CD4-positive, alpha-beta T cell treated with Interleukin-12 subunit alpha and Interleukin-12 subunit beta, for 1 hour (primary cell): ENCODE results near the gene ABCC6.
A peak's percentile ranks its signal among the peaks of the same experiment; 100 is the strongest.
"Not testable (repeated sequence)": the region's sequence is repeated elsewhere in the genome, so short reads cannot be mapped to it uniquely, and the experiment has no call there.

ENCODE experiments used
- DNase-seq: peaks from one replicate; pipeline ENCODE4 v3.0.0-alpha.2; 2020

The ABCC6 gene

DNA sequence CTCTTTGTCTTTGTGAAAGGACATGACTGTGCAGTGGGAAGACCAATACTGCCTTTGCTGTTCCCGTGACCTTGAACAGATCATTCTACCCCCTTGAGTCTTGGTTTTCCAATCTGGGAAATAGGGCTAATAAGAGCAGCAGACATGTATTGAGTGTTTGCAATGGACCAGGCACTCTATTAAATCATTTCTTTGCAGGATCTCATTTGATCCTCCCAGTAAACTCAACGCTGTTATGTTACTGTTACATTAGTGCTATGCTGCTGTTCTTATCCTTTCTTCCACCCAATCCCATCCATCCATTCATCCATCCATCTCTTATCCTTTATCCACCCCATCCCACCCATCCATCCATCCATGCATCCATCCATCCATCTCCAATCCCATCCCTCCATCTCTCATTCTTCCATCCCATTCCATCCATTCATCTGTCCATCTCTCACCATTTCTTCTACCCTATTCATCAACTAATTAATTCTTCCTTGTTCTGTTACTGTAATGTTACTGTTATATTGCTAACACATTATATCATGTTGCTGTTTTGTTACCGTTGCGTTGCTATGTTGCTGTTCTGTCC is 65.1 kb downstream of the ABCC6 start:
- no peak for DNase-seq

DNA sequence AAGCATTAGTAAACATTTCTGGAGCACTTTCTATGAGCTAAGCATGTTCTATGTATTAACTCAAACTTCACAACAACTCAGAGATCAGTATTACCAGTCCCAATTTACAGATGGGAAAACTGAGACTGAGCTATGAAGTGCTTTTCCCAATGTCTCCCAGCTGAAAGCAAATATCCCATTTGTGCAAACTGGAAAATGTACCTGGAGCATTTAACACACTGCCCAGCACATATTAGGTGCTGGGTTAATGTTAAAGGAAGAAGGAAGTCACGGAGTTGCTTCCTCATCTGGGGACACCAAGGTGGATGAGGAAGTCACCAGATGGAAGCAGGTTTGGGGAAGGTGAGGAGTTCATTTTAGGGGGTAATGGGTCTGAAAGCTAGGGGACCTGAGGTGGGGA is 66.1 kb downstream of the ABCC6 start:
- no peak for DNase-seq

DNA sequence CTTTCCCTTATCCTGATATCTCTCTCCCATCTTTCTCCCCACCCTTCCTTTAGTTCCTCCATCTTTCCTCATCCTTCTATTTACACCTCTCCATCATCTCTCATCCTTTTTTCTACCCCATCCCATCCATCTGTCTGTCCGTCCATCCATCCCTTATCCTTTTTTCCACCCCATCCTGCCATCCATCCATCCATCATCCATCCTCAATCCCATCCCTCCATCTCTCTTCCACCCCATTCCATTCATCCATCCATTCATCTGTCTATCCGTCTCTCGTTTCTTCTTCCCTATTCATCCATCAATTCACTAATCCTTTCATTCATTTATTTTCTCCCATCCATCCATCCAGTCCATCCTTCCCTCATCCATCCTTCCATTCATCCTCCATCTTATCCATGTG is 68.1 kb downstream of the ABCC6 start:
- DNase-seq, result no peak

DNA sequence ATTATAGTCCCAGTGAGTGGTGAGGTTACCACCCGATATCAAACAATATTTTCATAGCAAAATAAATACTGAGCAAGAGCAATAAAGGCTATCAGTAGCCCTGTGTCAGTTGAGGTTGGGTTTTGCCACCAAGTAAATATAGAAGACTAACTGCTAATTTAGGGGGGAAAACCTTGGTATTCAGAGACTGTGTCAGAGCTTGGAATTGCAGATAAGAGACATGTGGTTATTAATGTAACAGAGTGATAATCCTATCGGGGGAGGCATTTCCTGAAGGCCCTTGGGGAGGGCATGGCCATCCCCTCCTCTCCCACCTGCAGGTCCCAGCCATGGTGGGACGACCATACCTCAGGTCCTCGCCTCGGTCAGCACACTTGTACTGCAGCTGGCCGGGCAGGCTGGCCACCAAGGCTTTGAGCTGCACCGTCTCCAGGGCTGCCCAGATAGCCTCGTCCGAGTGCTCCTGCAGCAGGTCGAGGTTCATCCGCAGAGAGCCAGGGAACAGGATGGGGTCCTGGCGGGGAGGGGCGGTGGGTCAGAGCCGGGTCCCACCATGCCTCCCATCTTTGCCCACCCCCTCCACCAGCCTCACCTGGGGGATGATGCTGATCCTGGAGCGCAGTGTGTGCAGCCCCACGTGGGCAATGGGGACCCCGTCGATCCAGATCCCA is 68.9 kb downstream of the ABCC6 start:
- no peak for DNase-seq

DNA sequence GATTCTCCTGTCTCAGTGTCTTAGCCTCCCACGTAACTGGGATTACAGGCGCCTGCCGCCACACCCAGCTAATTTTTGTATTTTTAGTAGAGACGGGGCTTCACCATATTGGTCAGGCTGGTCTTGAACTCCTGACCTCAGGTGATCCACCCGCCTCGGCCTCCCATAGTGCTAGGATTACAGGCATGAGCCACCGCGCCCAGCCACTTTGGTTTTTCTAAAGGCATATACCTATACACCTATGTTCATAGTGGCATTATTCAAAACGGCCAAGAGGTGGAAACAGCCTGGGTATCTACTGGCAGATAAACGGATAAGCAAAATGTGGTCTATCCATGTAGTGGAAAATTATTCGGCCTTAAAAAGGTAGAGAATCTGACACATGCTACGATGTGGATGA is 70.3 kb downstream of the ABCC6 start:
- DNase-seq, result not testable (repeated sequence)

DNA sequence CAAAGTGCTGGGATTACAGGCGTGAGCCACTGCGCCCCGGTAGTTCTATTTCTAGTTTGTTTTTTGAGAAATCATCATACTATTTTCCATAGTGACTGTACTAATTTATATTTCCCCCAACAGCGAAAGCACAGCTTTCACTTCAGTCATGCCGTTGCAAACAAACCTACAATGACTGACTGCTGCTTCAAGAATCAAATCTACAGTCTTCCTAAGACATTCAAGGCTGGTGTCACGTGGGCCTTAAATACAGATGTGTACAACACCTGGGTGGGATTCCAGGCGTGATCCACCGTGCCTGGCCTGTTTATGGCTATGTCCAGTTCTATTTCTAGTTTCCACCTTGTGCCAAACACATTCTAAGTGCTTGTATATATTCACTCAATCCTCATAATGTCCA is 72.0 kb downstream of the ABCC6 start:
- DNase-seq, result no peak

DNA sequence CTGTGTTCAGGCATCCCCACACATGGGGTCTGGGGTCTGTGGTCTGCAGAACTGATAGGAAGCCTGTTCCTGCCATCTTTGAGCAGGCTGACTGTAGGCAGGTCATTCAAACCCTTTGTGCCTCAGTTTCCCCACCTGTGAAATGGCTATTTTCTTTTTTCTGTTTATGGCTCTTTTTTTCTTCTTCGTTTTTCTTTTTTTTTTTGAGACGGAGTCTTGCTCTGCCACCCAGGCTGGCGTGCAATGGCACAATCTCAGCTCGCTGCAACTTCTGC is 72.5 kb downstream of the ABCC6 start:
- DNase-seq, result no peak

DNA sequence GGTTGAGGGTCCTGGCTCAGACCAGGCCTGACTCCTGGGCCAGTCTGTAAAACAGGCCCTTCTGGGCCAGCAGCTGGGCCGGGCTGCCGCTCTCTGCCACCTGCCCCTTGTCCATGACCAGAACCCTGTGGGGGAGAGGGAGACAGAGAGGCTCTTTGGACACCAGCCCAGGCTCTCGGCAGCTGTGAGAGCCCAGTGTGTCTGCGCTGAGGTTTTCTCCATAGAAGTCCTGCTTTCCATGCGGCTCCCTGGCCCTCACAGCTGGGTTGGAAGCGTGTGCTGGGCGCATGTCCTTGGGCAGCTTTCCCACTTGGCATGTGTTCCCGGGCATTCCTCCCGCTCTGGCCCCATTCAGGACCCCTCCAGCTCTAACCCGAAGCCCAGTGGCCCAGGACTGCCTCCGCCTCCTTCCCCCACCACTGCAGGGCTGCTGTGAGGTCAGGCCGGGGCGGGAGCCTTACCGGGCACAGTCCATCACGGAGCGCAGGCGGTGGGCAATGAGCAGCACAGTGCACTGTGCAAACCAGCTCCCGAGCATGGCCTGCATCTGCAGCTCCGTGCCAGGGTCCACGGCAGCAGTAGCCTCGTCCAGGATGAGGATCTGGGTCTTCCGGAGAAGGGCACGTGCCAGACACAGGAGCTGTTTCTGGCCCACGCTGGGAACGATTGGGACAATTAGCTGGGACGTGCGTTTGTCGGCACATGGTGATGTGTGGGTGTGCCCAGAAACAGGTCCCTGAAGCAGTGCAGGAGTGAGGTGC is 73.0 kb downstream of the ABCC6 start:
- no peak for DNase-seq

DNA sequence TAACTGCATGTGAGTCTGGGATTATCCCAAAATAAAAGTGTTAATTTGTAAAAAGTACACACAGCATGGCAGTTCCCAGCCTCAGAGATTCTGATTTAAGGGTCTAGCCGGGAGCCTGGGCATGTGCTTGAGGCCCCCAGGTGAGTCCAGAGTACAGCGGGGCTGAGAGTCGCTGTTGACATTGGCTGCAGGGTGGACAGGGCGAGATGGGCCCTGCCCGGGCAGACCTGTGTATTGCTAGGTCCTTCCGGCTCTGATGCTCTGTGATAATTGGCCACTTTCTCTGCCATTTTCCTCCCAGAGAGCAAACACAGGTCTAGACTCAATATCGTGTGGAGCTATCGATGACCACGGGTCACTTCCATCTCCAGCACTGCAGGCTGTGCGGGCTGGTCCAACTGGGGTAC is 73.6 kb downstream of the ABCC6 start:
- no peak for DNase-seq

DNA sequence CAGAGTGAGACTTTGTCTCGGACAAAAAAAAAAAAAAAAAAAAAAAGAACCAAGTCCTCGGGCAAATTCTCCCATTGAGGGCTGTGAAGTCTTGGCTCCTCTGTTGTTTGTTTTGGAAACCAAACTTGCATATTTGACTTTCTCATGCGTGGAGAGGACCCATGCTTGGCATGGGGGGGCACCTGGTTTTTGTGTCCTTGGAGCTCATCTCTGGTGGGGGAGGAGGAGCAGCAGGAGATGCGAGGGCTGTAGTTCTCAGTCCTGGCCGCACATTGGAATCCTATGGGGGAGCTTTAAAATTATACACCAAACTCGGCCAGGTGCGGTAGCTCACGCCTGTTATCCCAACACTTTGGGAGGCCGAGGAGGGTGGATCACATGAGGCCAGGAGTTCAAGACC is 74.5 kb downstream of the ABCC6 start:
- DNase-seq, result no peak

DNA sequence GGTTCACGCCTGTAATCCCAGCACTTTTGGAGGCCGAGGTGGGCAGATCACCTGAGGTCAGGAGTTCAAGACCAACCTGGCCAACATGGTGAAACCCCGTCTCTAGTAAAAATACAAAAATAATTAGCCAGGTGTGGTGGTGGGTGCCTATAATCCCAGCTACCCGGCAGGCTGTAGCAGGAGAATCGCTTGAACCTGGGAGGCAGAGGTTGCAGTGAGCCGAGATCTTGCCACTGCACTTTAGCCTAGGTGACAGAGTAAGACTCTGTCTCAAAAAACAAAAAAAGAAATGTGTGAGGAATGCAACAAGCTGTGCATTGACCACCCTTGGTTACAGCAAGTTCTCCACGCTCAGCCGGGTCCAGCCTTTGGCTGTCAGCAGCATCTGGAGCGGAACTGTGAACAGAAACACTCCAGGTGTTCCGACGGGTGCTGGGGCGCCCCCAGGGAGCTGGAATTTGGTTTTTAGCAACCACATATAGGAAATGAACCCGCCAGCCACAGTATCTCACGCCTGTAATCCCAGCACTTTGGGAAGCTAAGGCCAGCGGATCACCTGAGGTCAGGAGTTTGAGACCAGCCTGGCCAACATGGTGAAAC is 75.2 kb downstream of the ABCC6 start:
- DNase-seq, result not testable (repeated sequence)

DNA sequence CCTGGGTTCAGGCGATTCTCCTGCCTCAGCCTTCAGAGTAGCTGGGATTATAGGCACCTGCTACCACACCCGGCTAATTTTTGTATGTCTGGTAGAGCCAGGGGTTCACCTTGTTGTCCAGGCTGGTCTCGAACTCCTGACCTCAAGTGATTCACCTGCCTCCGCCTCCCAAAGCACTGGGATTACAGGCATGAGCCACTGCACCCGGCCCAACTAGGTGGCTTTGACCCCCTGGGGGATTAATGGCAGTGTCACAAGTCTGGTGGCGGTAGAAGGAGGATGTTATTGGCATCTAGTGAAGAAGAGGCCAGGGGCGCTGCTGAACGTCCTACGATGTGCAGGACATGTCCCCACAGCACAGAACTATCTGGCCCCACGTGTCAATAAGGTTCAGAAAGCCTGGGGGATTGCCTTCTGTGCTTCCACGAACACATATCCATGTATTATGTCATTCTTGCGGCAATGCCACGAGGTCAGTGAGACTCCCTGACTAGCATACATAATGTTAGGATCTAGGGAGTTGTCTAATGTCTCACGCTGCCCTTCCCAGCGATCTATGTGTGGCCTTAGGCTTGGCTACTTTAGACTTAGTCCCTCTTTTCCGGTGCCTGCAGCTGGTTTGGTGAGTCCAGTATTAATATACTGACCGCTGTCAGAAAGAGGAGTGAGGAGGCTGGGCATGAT is 75.8 kb downstream of the ABCC6 start:
- no peak for DNase-seq

DNA sequence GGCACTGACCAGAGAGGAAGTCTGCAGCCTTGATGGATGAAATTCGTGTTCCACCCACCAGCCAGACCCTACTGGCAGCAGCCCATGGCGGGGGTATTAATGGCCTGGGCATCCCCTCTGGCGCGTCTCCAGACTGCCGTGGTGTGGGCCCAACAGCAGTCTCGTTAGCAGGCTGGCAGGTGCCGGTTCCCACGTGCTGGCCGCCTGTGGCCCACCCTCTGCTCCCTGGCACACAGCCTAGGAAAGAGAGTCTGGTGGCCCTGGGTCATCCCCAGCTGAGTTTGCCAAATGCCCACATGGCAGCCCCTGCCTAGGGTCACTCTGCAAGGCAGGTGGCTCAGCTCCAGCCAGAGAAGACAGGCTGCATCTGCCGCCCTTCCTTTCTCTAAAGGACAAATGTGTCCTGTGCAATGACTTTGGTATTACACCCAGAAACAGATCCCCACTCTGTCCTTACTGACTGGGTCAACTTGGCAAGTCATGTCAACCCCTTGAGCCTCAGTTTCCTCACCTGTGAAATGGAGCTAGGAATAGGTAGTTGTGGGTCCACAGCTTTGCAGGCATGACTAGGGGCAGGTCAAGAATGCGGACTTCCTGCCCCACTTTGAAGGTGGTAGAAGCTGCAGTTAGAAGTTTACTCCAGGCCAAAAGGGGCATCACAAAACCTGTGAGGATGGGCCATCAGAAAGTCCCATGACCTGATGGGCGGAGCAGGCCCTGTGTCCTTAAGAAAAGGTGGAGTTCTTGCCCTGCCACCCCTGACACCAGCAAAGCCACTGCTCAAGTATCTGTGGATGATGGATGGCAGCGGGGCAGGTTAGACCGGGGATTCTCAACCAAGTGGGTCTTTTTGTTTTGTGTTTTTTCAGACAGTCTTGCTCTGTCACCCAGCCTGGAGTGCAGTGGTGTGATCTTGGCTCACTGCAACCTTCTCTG is 76.6 kb downstream of the ABCC6 start:
- no peak for DNase-seq

DNA sequence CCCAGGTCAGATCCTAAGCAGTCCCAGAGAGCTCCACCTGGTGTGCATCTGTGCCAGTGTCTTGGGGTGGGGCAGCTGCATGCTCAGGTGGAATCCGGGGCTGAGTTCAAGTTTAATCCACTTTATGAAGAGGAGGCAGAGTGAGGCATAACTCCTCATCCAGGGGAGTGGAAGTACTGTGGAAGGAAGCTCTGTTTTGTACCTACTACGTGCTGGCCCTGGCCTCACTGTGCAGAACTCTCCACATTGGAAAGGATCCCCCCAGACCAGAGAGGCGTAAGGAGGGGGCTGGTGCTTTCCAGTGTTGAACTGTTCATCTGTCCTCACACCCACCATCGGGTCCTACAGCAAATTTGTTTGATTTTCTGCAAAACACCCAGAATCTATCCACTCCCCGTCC is 78.0 kb downstream of the ABCC6 start:
- DNase-seq, result no peak

DNA sequence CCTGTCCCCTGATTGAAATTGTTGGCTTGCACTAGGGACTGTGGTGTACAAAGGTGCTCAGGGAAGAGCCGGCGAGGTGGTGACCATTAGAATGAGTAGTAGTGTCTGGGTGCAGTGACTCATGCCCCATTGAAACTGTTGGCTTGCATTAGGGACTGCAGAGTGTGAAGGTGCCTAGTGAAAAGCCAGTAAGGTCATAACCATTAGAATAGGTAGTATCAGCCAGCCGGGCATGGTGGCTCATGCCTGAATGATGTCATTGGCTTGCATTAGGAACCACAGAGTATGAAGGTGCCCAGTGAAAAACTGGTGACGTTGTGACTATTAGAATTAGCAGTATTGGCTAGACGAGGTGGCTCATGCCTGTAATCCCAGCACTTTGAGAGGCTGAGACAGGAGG is 78.9 kb downstream of the ABCC6 start:
- no peak for DNase-seq

DNA sequence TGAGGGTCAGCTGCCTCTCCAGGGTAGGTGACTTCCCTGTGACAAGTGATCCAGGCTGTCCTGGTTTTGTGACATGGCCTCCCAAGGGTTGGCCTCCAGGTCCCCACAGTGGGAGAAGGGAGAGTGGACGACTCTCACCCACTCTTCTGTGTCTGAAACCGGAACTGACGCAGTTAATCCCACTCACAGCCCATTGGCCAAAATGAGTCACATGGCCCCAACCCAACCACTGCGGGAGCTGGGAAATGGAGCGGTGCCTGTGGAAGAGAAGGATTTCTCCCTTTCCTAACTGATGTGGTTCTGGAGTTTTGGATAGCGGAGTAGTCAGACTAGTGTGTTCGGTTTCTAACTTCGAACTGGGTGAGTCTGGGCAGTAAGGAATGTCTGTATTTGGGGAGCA is 79.4 kb downstream of the ABCC6 start:
- DNase-seq, result no peak

DNA sequence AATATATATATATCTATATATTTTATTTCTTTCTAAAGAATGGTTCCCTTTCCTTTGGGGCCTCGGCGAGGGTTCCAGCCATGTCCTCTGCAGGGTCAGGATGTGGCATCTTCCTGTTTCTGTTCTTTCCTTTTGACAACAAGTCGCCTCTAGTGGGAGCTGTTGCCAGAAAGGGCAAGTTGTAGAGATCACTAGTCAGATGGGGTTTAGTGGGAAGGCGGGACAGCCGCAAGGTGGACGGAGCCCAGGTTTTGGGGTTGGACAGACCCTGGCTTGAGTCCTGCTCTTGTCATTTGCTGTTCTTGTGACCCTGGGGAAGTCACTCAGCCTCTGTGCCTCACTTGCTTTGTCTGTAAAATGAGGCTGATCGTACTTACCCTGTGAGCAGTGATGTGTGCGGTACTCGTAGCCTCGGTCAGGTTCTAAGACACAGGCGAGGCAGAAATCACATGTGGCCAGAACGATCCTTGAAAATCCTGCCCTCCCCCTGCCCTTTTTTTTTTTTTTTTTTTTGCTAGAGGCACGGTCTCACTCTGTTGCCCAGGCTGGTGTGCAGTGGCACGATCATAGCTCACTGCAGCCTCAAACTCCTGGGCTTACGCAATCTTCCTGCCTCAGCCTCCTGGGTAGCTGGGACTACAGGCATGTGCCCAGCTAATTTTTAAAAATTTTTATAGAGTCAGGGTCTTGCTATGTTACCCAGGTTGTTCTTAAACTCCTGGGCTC is 80.1 kb downstream of the ABCC6 start:
- DNase-seq, result peak; percentile 6

DNA sequence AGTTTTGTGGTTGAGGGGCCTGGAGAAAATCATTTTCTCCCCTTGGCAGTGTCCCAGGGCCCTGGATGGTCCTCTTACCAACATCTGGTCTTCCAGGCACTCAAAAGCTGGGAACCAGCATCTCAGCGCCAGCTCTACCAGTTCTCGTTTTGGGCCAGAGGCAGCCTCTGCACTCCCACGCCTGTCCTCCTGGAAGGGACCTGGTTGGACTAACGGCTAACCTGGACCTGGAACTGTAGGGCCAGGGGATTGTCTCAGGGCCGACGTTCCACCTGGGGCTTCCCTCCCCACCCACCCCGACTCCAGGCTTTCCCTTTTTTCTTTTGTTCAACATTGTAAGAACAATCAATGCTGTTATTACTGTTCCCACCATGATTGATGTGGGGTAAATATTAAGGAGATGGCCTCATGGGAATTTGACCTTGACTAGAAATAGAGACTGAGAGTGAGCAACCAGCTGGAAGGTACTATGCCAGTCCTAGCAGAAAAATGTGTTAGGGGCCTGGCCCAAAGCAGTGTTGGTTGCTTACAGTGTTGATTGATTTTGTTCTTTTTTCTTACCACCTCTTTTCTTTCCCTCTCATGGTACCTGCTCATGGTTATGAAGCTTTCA is 81.4 kb downstream of the ABCC6 start:
- no peak for DNase-seq

DNA sequence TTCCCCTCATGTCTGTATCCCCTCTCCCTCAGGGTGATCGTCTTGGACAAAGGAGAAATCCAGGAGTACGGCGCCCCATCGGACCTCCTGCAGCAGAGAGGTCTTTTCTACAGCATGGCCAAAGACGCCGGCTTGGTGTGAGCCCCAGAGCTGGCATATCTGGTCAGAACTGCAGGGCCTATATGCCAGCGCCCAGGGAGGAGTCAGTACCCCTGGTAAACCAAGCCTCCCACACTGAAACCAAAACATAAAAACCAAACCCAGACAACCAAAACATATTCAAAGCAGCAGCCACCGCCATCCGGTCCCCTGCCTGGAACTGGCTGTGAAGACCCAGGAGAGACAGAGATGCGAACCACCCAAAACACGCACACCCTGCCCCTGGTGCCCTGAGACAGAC is 82.2 kb downstream of the ABCC6 start:
- no peak for DNase-seq

DNA sequence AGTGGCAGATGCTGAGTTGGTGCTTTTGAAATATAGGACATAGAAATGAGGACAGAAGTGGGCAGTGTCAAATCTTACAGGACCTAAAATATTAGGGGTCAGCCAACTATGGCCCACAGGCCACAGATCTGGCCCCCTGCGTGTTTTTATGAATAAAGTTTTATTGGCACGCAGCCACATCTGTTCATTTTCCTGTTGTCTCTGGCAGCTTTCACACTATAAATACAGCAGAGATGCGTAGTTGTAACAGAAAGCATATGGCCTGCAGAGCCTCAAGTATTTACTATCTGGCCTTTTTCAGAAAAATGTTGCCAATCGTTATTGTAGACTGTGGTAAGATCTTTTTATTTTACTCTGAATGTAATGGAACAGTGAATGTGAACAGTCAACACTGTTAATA is 82.8 kb downstream of the ABCC6 start:
- DNase-seq, result no peak

DNA sequence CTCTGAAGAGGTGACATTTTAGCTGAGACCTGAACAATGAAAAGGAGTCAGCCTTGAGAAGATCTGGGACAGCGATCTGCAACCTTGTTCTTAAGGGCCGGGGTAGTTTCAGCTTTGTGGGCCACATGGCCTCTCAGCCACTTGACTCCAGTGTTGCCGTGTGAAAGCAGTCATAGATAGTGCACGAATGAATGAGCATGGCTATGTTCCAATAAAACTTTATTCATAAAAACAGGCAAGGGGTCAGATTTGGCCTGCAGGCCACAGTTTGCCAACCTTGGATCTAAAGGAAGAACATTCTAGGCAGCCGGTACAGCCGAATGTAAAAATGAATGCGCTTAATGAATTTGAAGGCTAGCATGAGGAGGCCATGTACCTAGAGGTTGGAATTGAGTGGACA is 83.5 kb downstream of the ABCC6 start:
- no peak for DNase-seq
